ENCODE data around the gene MGLL.

MGLL gene

DNA sequence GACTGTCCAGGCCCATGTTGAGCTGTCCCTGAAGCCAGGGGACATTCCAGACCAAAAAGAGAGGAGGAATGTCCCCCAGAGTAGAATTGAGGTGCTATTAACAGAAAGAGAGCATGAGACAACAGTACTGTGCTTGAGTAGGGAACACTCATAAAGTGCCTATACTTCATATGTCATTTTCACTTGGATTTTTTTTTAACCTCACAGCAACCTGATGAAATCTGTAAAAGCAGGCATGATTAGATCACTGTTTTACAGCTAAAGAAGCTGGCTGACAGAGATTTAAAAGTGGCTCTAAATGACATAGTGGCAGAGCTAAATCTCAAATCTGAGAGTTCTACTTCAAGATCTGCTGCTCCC lies 174.5 kb downstream of the MGLL start:
- no peak for ATAC-seq

DNA sequence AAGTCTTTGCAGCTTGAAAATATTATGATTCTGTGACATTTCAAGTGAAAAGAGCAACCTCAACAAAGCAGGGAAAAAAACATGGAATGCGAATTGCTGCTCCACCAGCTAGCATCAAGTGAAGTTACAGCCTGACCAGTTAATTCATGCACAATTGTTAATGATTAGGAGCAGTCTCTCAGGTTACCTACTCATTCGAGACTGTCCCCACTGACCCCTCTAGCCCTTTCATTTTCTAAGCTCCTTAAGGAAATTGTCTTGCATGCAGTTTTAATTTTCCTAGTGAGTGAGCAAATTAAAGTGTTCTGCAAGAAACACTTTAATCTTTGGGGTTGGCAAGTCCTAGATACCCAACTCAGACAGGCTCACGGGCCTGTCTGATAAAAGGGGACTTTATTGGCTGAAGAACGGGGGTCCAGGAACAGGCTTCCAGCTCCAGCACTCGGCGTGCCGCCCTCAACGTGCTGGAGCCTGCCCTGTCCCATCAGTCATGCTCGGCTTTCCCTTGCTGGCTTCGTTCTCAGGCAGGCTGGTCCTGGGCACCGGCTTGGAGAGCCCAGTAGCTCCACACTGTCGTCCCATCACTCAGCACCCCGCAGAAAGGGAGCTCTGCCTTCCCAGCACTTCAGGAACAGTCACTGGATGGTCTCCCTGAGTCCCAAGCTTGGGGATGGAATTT lies 175.0 kb downstream of the MGLL start:
- ATAC-seq, result no peak

DNA sequence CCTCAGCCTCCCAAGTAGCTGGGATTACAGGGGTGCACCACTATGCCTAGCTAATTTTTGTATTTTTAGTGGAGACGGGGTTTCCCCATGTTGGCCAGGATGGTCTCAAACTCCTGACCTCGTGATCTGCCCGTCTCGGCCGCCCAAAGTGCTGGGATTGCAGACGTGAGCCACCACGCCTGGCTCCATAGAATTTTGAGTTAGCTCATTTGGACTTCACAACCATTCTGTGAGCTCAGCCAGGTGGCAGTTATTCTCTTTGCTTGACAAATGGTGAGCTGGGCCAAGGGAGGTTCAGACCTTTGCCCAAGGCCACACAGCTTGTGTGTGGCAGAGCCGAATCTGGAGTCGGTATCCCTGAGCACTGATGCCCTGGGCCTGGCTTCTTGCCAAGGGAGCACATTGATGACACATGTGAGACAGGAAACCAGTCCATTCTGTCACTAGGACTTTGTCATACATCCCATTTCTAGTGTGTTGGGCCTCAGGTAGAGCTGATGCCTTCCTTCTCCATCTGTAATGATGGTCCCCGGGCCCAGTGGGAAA lies 175.7 kb downstream of the MGLL start:
- ATAC-seq, result no peak

DNA sequence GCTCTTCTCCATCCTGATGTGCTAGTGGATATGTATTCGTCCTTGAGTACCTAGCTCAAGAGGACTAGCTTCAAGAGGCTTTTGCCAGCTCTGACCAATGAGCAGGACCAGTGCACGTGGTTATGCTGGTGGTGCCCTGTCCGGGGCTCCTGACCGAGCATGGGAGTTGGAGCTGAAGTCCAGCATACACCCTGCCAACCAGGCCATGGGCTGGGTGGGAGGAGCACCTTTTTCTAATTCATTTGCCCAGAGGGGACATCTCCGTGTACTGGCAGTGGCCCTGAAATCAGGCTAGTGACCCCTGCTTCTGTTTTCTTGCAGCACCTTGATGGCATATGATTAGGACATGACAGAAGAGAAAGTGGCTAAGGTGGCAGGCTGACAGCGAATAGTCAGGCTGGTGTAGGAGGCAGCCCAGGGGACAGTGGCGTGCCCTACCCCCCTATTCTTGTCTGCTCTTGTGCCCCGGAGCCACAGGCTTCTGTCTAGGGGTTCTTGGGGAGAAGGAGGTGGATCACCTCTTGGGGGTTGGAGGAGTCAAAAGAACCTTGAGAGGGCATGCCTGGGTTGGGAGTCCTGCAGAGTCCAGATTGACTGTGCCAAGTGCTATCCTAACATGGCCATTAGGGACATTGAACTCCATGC lies 176.8 kb downstream of the MGLL start:
- no peak for ATAC-seq

DNA sequence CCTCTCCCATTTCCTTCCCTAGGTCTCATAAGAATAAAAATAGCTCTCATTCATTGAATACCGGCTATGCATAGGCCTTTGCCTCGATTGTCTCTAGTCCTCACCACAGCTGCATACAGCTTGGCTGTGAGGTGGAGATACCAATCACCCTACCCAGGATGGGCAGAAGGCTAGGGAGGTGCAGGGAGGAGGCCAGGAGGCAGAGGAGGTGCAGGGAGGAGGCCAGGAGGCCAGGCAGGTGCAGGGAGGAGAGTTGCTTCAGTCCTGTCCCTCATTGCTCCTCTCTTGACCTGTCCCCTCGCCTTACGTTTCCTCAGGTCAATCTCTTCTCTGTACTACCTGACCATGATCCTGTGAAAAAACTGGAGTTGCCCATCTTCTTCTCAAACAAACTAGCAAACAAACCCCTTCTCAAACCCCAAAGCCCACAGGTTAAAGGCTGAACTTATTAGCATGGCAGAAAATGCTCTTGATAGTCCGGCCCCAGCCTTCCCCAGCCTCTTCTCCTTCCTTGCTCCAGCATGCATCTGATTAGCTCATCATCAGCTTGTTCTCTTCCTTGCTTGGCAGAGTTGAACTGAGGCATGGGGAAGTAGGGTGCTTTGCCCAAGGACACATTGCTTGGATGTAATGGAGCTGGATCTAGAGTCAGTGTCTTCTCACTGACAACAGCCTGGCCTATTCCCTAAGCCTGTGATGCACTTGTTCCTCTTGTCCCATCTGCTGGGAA lies 177.5 kb downstream of the MGLL start:
- ATAC-seq, result no peak

DNA sequence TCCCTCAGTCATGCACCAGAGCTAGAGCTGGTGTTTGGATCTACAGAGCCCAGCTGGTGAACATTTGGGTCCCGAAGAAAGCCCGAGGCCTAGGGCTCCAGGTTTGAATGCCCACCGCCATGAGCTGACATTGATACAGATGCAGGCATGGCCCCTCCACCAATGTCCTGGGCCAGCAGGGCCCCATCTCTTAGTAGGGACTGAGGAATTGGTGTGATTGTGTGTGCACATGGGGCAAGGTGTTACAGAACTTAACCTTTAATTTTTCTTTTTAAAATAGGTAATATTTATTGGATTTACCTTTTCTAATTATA lies 182.3 kb downstream of the MGLL start:
- ATAC-seq, result no peak

DNA sequence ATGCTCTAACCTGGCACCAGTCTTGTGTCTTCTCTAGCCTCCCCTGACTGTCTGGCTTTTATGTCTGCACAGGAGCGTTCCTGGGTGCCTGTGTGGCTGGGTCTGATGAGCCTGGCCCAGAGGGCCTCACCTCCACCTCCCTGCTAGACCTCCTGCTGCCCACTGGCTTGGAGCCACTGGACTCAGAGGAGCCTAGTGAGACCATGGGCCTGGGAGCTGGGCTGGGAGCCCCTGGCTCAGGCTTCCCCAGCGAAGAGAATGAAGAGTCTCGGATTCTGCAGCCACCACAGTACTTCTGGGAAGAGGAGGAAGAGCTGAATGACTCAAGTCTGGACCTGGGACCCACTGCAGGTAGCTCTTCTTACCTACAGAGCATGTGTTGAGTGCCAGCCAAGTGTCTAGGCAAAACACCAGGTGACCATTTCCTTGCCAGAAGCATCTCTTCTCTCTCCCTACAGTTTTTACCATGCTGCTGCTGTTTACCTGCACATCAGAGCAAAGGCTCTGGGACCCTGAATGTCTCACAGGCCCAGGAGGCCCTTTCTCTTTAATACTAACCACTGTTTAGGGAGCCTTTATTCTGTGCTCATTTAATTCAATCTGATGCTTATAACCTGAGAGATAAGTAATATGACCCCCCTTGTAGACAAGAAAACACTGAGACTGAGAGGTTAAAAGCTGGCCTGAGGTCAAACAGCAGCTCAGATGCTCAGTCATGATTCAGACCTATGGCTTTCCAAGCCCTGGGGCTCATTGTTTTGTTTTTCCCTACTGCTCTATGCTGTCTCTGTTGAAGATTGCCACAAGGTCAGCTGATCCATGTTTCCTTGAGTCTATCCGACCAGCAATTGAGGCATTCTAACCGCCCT lies 182.9 kb downstream of the MGLL start:
- ATAC-seq, result no peak
